A549 (cell line): Measurements from ENCODE around the gene CACNA1F. TPM values are rescaled to one million over a fixed set of nuclear protein-coding genes. Genes with fewer than 3 reads are reported as not detected.
A peak's percentile ranks its signal among the peaks of the same experiment; 100 is the strongest.

Source experiments
- ATAC-seq, 2 experiments: fragments of 200-7000 bp in 1 of 2; fragments of >200 bp in 1 of 2; cut with Nextera tagmentation in 1 of 2; cut with Tn5 transposase in 1 of 2; 3 replicates each; pipeline versions ENCODE4 v1.8.0 to v1.9.1; 2018 to 2020; ENCODE audit warnings: mild to moderate bottlenecking in 1 of 2, moderate library complexity in 1 of 2
- CTCF ChIA-PET: fragments of 300-600 bp; sonication (Branson Sonifier 250); formaldehyde crosslinking; extraction: SDS; loops from one replicate; lab custom pipeline; 2021; ENCODE audit warnings: antibody characterized with exemption, inconsistent platforms; lab: Yijun Ruan, JAX
- POLR2A ChIA-PET: fragments of 350-600 bp; formaldehyde crosslinking; extraction: SDS; loops from one replicate; lab custom pipeline; 2021; ENCODE audit warnings: antibody characterized with exemption, inconsistent platforms; lab: Yijun Ruan, JAX
- DNase-seq, 2 experiments: peaks; one replicate each; pipeline versions ENCODE4 v3.0.0 to v3.0.0-alpha.2; 2011 to 2016; ENCODE audit warnings: low read depth in 1 of 2, low spot score in 1 of 2
- FAIRE-seq: peaks from 2 replicates; lab custom pipeline; 2011; peaks lifted over from hg19 to GRCh38; lab: Jason Lieb, UNC
- H3K27ac ChIP-seq, 2 experiments: fragments of >200 bp; sonication (Bioruptor Twin); formaldehyde crosslinking; 3 replicates each; pipeline ENCODE4 v1.5.1; 2016 to 2017
- H3K4me1 ChIP-seq: fragments of >200 bp; sonication (Bioruptor Twin); formaldehyde crosslinking; 3 replicates; pipeline ENCODE4 v1.6.1; 2016
- H3K4me2 ChIP-seq: fragments of >200 bp; sonication (Bioruptor Twin); formaldehyde crosslinking; 3 replicates; pipeline ENCODE4 v1.6.1; 2016
- H3K4me3 ChIP-seq: fragments of >200 bp; sonication (Bioruptor Twin); formaldehyde crosslinking; 3 replicates; pipeline ENCODE4 v1.5.1; 2016
- H3K9me3 ChIP-seq: fragments of >200 bp; sonication (Bioruptor Twin); formaldehyde crosslinking; 3 replicates; pipeline ENCODE4 v1.6.1; 2016
- CBX2 ChIP-seq: fragments of 200-600 bp; sonication (generic); IDR thresholded peaks from 2 replicates; pipeline ENCODE4 v1.6.1; 2016; ENCODE audit warnings: low read depth, mild to moderate bottlenecking, borderline replicate concordance
- CBX8 ChIP-seq: fragments of 200-600 bp; sonication (generic); IDR thresholded peaks from 2 replicates; pipeline ENCODE4 v1.6.1; 2016
- CTCF ChIP-seq: fragments of >200 bp; sonication (Bioruptor Twin); formaldehyde crosslinking; IDR thresholded peaks from 3 replicates; pipeline ENCODE4 v1.5.1; 2016
- EHF ChIP-seq: fragments of 250-450 bp; sonication (Bioruptor Pico); IDR thresholded peaks from 2 replicates; pipeline ENCODE4 v1.5.0; 2020; ENCODE audit warnings: mild to moderate bottlenecking
- ESRRA ChIP-seq: fragments of 150-350 bp; IDR thresholded peaks from 2 replicates; pipeline ENCODE4 v1.6.1; 2014; ENCODE audit warnings: mild to moderate bottlenecking, low read length, borderline replicate concordance
- FOSB ChIP-seq: fragments of 250-450 bp; sonication (Bioruptor Pico); IDR thresholded peaks from 2 replicates; pipeline ENCODE4 v1.5.0; 2020; ENCODE audit warnings: mild to moderate bottlenecking, moderate library complexity
- FOSL2 ChIP-seq, 2 experiments: fragments of 450-650 bp in 1 of 2; fragments of >200 bp in 1 of 2; sonication (Bioruptor Twin) in 1 of 2; formaldehyde crosslinking; IDR thresholded peaks; 2 replicates each; pipeline versions ENCODE4 v1.5.0 to v1.6.1; 2016 to 2020; ENCODE audit warnings: mild to moderate bottlenecking in 1 of 2, moderate library complexity in 1 of 2
- HES2 ChIP-seq: fragments of >200 bp; sonication (Bioruptor Twin); formaldehyde crosslinking; IDR thresholded peaks from 2 replicates; pipeline ENCODE4 v1.6.1; 2016
- HOXA7 ChIP-seq: fragments of 250-450 bp; sonication (Bioruptor Pico); IDR thresholded peaks from 2 replicates; pipeline ENCODE4 v1.5.0; 2020; ENCODE audit warnings: mild to moderate bottlenecking, moderate library complexity
- HOXB5 ChIP-seq: fragments of 250-450 bp; sonication (Bioruptor Pico); IDR thresholded peaks from 2 replicates; pipeline ENCODE4 v1.5.0; 2020; ENCODE audit warnings: mild to moderate bottlenecking, moderate library complexity
- KDM5A ChIP-seq: fragments of 200-600 bp; sonication (generic); IDR thresholded peaks from 2 replicates; pipeline ENCODE4 v1.6.1; 2016; ENCODE audit warnings: antibody characterized with exemption, mild to moderate bottlenecking
- MAFK ChIP-seq: fragments of 450-650 bp; IDR thresholded peaks from 2 replicates; pipeline ENCODE4 v1.6.1; 2014; ENCODE audit not compliant: partially characterized antibody
- MAZ ChIP-seq: fragments of 150-350 bp; IDR thresholded peaks from 2 replicates; pipeline ENCODE4 v1.6.1; 2014; ENCODE audit warnings: antibody characterized with exemption, low read depth, low read length, borderline replicate concordance
- POLR2AphosphoS2 ChIP-seq: conservative IDR thresholded peaks from 2 replicates; pipeline ENCODE4 v1.6.1; 2012; ENCODE audit warnings: low read length, improper control_type of control experiment, inconsistent platforms
- RARB ChIP-seq: fragments of 250-450 bp; sonication (Bioruptor Pico); IDR thresholded peaks from 2 replicates; pipeline ENCODE4 v1.8.0; 2021; ENCODE audit warnings: mild to moderate bottlenecking, moderate library complexity
- SREBF2 ChIP-seq: fragments of 450-650 bp; IDR thresholded peaks from 2 replicates; pipeline ENCODE4 v1.6.1; 2014; ENCODE audit warnings: mild to moderate bottlenecking, moderate library complexity
- TFCP2L1 ChIP-seq: fragments of 250-450 bp; sonication (Bioruptor Pico); IDR thresholded peaks from 2 replicates; pipeline ENCODE4 v1.5.0; 2021; ENCODE audit warnings: mild to moderate bottlenecking
- USF2 ChIP-seq: fragments of 450-650 bp; IDR thresholded peaks from 2 replicates; pipeline ENCODE4 v1.6.1; 2014; ENCODE audit warnings: antibody characterized with exemption
- ZFP36 ChIP-seq: fragments of 450-650 bp; IDR thresholded peaks from 2 replicates; pipeline ENCODE4 v1.6.1; 2014; ENCODE audit warnings: borderline replicate concordance; ENCODE audit not compliant: partially characterized antibody
- WGBS: methylation state at CpG from one replicate; pipeline ENCODE4 v1.1.6; 2017; ENCODE audit errors: missing lambda C conversion rate; 5-methylcytosine and 5-hydroxymethylcytosine counted together
- polyA plus RNA-seq, 4 experiments: library from polyadenylated mRNA; depleted of rRNA in 3 of 4; stranded (reverse); fragments of >200 nt; fragmentation: RNase III in 1 of 4; extraction: RNeasy Plus Mini Kit Qiagen cat#74134 plus additional on column Dnase treatment in 1 of 4; gene quantifications; 2 replicates in 3 of 4; 3 replicates in 1 of 4; pipeline ENCODE4 v1.2.3, GENCODE V29; 2011 to 2017

The CACNA1F gene
- polyA plus RNA-seq, 2 of the 4 experiments (the other 2 are of a cell fraction): not detected

- TF ChIP-seq POLR2AphosphoS2 (no peak), CTCF (no peak)
- TF ChIP-seq, all 56 proteins: peak for 0
- FAIRE-seq (no peak), DNase-seq (no peak), ATAC-seq (no peak)
- H3K4me3 ChIP-seq: no peak overlapping the region
- ChIA-PET CTCF (interaction anchor here (0.8 kb wide), 1 partner anchor 247 kb away, joined by 3 read pairs; no protein-coding TSS in a partner anchor), POLR2A (no interaction called here)
- no peaks in the 10 kb centered on the region for H3K9me3 ChIP-seq
- no peak overlapping the region for H3K4me2 ChIP-seq
- no peak overlapping the region for H3K27ac ChIP-seq
- H3K4me1 ChIP-seq: no peaks in the 10 kb centered on the region
Measured at GRCh38 chrX:49220100-49220499, 13.0 kb downstream of the CACNA1F start.

GRCh38 chrX:49214996-49215526 lies 18.1 kb downstream of the CACNA1F start:
- CTCF ChIA-PET: no interaction called here
- 55% methylated on average over 11 of the region's 14 CpGs for WGBS
- no peak for FAIRE-seq

GRCh38 chrX:49214416-49214815 lies 18.7 kb downstream of the CACNA1F start:
- ATAC-seq (no peak), FAIRE-seq (peak; percentile 61), DNase-seq (no peak)
- Histone ChIP-seq H3K9me3 (no peaks in the 10 kb centered on the region), H3K4me2 (no peak overlapping the region), H3K27ac (no peak overlapping the region), H3K4me1 (no peaks in the 10 kb centered on the region), H3K4me3 (no peak overlapping the region)
- ChIA-PET POLR2A (no interaction called here), CTCF (no interaction called here)
- WGBS: 41% methylated on average over 2 of the region's 2 CpGs
- TF ChIP-seq FOSL2 (IDR thresholded peaks at IDR 0.05): no peak
- no peak for TF ChIP-seq FOSL2 (CRISPR knock-in tag; IDR thresholded peaks at IDR 0.05)
- no peak for TF ChIP-seq EHF (CRISPR knock-in tag)
- no peak for TF ChIP-seq CBX8

More at GRCh38 chrX:49214996-49215526, 18.1 kb downstream of the CACNA1F start:
- Histone ChIP-seq H3K27ac (no peak overlapping the region), H3K4me2 (no peak overlapping the region)
- no peak for ATAC-seq
- no peak for TF ChIP-seq EHF (CRISPR knock-in tag)
- no peak for TF ChIP-seq RARB (CRISPR knock-in tag)
- TF ChIP-seq MAFK: no peak
- no peak for TF ChIP-seq TFCP2L1 (CRISPR knock-in tag)
- no peak for TF ChIP-seq FOSB
- no peak for TF ChIP-seq ZFP36
- TF ChIP-seq ESRRA: no peak
- no peak for TF ChIP-seq HES2
- no peak for TF ChIP-seq USF2
- no peak for TF ChIP-seq KDM5A
- TF ChIP-seq MAZ: no peak
- TF ChIP-seq CTCF: no peak
- no peak for TF ChIP-seq CBX2
- TF ChIP-seq SREBF2: no peak
- no peak for TF ChIP-seq HOXA7 (CRISPR knock-in tag)
- TF ChIP-seq HOXB5 (CRISPR knock-in tag): no peak
- TF ChIP-seq, all 56 proteins: peak for 0
- POLR2A ChIA-PET: no interaction called here
- Histone ChIP-seq H3K9me3 (no peaks in the 10 kb centered on the region), H3K4me1 (no peaks in the 10 kb centered on the region), H3K4me3 (no peak overlapping the region)
- DNase-seq: no peak
